Muscle of back (tissue), 11 donors: ENCODE results near the gene PADI4. TPM values are rescaled to one million over a fixed set of nuclear protein-coding genes. Genes with fewer than 3 reads are reported as not detected.

Source experiments
- DNase-seq, 3 donors: peaks; one replicate each; pipeline versions ENCODE4 v3.0.0 to v3.0.0-alpha.2; 2013
- polyA plus RNA-seq, 10 donors: library from polyadenylated mRNA; unstranded; fragments of 120-200 nt; gene quantifications; one replicate each; pipeline ENCODE4 v1.2.1, GENCODE V29; 2013; ENCODE audit not compliant: insufficient read length in 10 of 10

Gene PADI4
- polyA plus RNA-seq, 10 donors, result 0.27 to 1.4 (median 0.75) TPM

GRCh38 chr1:17281775-17282181, 26.2 kb upstream of the PADI4 start:
- no peak for DNase-seq

GRCh38 chr1:17282836-17283235, 25.2 kb upstream of the PADI4 start:
- no peak for DNase-seq

GRCh38 chr1:17286646-17287045, 21.4 kb upstream of the PADI4 start:
- no peak for DNase-seq

DNA sequence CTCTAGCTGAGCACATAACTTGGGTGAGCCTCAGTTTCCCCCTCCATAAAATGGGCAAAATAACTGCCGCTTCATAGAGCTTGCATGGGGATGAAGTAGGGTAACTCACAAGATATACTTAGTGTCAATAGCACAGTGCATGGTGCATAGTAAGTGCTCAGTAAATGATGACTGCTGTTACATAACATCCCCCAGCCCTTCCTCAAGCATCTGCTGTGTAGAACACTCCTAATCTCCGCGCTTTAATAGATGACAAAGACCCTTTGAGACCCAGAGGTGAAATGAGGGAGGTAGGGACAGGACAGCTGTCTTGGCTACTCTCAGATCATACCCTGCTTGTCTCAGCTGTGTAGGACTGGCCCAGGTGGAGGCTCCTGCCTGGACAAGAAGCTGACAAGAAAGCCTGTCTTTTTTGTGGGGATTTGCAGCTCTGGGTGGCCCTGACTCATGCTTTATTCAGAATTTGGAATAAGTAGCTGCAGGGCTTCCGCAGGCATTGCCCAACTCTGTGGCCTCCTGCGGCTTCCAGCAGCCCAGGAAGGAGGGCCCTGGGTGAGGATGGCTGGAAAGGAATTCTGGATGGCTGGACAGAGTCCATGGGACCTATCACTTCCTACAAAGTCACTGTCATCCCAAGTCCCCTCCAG, 20.7 kb upstream of the PADI4 start:
- peak in 1 of 3 donors; percentile 51 for DNase-seq

DNA sequence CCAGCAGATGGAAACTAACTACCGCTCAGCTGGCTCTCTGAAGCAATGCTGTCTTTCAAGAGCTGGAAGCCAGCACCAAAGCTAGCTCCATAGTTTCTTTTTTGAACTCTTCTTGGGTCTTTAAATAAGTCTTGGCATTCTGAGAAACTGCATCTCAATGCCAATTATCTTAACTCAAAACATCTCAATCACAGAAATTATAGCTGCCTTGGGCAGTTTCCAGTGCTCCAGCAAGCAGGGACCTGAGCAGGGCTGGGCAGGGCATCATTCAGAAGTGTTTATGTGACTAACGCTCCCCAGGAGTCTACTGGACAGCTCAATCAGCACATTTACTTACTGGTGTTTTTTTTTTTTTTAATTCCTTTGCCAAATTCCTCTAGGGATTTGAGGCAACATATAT, 18.3 kb upstream of the PADI4 start:
- DNase-seq, result peak in 1 of 3 donors; percentile 14

DNA sequence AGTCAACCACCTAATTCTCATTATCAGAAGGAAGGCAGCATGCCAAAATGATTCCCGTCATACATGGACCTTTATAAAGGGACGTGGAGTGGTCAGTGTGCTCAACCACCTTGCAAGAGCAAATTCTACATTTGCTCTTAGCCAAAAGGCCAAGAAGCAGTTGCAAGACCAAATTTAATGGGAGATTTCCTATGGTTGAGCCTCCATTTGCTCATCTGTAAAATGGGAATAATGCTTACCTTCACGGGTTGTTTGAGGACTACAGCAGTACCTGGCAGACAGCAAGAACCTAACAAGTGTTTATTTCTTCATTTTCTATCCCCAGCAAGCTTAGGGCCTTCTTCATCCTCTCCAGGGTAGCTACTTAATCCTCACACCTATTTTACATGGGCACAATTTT, 17.4 kb upstream of the PADI4 start:
- DNase-seq, result no peak

DNA sequence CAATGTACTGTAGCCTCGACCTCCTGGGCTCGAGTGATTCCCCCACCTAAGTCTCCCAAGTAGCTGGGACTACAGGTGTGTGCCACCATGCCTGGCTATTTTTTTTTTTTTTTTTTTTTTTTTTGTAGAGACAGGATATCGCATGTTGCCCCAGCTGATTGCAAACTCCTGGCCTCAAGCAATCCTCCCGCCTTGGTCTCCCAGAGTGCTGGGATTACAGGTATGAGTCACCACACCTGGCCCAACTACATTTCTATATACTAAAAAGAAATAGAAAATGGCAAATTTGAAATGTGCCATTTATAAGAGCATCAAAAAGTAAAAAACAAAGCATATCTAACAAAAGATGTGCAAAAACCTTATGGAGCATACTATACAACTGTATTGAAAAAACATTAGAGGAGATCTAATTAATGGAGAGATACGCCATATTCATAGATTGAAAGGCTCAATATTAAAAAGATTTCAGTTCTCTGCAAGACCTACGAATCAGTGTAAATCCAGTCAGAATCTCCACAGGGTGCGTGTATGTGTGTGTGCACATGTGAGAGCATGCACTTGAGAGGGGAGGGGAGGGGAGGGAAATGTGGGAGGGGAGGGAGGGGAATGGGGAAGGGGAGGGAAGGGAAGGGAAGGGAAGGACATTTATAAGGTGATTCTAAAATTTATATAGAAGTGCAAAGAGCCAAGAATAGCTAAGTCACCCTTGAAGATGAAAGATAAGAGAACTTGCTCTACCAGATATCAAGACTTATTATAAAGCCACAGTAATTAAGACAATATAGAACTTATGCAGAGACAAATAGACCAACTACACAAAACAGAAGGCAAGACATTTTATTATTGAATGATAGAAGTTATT, 15.5 kb upstream of the PADI4 start:
- no peak for DNase-seq

GRCh38 chr1:17293681-17294425, 14.1 kb upstream of the PADI4 start:
- DNase-seq, result no peak

DNA sequence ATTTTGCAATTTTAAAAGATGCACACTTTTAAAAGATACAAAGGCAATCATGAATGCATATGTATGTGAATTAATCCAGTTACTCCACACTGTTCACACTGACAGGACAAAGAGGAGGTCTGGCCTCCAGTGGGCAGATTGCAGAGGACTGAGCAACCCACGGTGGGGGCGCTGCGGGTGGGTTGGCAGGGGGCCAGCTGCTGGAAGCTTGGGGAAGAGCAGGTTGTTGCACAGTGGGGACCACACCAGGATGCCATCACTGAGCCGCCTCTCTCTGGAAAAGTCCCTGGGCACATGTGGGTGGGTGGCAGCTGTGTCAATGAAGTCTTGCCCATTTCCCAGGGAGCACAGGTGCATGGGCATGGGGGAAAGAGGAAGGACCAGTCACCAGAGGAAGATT, 12.7 kb upstream of the PADI4 start:
- no peak for DNase-seq

GRCh38 chr1:17296086-17296485, 11.9 kb upstream of the PADI4 start:
- no peak for DNase-seq

DNA sequence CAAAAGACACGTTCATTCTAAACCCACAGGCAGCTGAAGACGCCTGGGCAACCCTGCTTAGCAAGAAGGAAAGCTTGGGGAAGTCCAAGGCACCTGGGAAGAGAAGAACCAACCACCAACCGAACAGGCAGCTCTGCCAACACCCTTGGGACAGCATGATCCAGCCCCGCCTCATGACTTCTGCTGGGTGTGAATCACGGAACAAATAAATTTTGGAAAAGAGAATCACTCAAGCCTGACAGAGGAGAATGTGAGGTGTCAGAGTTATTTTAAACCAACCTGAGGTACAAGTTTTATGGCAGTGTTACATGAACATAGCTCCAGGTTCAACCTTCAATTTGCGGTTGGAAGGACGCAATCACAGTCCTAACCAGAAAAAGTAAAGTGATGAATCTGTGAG, 10.0 kb upstream of the PADI4 start:
- DNase-seq, result no peak

DNA sequence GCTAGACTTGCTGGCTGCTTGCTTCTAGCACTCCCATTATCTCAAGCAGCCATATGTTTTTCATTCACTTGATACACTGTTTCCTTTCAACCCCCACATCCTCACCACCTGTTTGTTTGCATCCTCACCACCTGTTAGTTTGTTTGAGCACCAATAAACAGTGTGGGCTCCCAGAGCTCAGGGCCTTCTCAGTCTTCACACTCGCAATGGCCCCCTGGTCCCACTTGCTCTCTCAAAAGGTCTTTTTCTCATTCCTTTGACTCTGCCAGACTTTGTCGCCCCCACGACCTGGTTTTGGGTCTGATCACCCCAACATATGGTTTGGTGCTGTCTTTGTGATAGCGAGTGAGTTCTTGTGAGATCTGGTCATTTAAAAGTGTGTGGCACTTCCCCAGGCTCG, 6.2 kb upstream of the PADI4 start:
- DNase-seq, result no peak

GRCh38 chr1:17304151-17304825, 3.7 kb upstream of the PADI4 start:
- DNase-seq, result no peak

GRCh38 chr1:17304826-17305175, 3.2 kb upstream of the PADI4 start:
- DNase-seq, result no peak

DNA sequence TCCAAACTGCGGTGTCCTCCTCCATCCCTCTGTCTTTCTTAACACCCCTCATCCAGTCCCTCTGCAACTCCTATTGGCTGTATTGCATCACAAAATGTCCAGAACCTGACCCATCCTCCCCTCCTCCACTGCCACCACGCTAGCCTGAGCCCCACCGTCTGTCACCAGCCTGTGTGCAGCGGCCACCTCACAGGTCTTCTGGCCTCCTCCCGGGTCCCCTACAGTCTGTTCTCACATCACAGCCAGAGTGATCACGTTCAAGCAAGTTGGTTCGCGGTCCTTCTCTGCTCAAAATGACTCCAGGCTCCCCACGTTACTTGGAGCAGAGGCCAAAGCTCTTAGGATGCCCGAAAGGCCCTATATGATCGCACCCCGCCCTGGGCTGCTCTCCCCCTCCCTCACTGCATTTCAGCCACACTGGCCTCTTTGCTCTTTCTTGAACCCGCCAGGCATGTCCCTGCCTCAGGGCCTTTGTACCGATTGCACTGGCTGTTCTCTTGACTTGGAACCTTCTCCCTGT, 2.4 kb upstream of the PADI4 start:
- DNase-seq, result no peak

- DNase-seq, result no peak
Observed at GRCh38 chr1:17306407-17306806, 1.6 kb upstream of the PADI4 start.

- no peak for DNase-seq
Observed at GRCh38 chr1:17306921-17307320, 1.1 kb upstream of the PADI4 start.

- no peak for DNase-seq
Observed at GRCh38 chr1:17307329-17307728, 668 bp upstream of the PADI4 start.

DNA sequence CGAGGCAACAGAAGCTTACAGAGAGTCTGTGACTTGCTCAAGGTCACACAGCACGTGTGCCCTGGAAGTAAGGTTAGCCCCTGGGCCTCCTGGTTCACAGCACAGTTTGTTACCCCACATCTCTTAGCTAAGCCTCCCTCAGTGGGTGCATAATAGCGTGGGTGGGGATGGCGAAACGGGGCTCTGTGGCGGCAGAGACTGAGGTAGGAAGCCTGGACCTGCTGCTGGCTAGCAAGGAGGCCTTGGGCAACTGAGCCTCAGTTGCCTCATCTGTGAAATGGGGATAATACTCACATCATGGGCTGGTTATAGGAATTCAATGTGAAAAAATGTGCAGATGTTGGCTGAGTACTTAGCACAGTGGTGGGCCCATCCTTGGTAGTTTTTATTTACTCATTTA, 596 bp downstream of the PADI4 start:
- DNase-seq, result no peak

DNA sequence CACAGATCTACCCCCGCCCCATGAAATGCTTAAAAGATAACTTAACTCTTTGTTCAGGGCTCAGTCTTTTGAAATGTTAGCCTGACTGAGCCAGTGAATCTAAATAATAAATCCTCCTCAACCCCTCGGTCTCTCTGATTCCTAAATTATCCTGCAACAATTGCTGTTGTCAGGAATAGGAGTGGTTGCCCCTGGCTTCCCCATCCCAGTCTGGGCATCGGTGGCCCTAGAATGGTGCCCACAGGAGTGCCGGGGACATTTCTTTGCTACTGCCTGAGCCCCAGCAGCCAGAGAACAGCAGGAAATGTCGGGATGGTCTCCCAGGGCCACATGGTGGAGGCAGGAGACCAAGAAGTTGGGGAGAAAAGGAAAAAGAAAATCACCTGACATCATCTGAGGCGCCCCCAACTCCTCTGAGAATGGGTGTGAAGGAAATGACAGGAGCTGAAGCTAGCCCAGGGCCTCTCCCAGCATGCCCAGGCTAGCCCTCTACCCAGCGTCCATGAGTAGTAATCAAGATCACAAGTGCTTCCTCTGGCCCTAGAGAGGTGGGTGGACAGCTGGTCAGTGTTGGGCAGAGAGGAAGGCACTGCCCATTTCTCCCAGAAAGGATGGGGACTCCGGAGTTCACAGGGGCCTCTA, 1.6 kb downstream of the PADI4 start:
- no peak for DNase-seq

DNA sequence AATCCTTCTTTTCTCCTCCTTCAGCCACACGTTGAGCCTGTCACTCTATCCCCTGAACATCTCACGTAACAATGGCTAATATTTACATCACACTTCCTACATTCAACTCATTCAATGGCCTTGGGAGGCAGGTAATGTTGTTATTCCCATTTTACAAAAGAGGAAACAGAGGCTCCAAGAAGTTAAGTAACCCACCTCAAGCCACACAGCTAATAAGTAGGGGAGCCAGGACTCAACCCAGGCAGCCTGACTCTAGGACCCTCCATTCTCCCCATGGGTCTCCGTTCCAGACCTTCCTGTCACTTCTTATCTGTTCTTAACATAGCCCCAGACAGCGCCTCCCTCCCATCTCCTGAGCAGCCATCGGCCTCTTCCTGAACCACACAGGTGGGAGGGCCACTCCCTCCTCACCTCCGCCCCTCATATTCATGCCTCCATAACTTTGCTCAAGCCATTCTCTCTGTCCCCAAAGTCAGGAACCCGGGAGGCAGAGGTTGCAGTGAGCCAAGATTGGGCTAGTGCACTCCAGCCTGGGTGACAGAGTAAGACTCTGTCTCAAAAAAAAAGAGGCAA, 2.2 kb downstream of the PADI4 start:
- DNase-seq, result no peak
